HEK293T (cell line): ENCODE measurements around the gene TNIK.

ENCODE experiments used
- BHLHE40 ChIP-seq: fragments of 450-650 bp; IDR thresholded peaks from 2 replicates; pipeline ENCODE4 v1.6.1; 2016; ENCODE audit warnings: mild to moderate bottlenecking, moderate library complexity, borderline replicate concordance
- CTBP1 ChIP-seq: fragments of 450-650 bp; IDR thresholded peaks from 2 replicates; pipeline ENCODE4 v1.6.1; 2016; ENCODE audit warnings: borderline replicate concordance
- ELF4 ChIP-seq: fragments of 450-650 bp; IDR thresholded peaks from 2 replicates; pipeline ENCODE4 v1.6.1; 2017; ENCODE audit warnings: antibody characterized with exemption
- FOXA1 ChIP-seq: fragments of 450-650 bp; IDR thresholded peaks from 2 replicates; pipeline ENCODE4 v1.6.1; 2016; ENCODE audit warnings: mild to moderate bottlenecking
- FOXK2 ChIP-seq: fragments of 450-650 bp; IDR thresholded peaks from 2 replicates; pipeline ENCODE4 v1.6.1; 2016; ENCODE audit warnings: mild to moderate bottlenecking
- FOXM1 ChIP-seq: fragments of 450-650 bp; IDR thresholded peaks from 2 replicates; pipeline ENCODE4 v1.6.1; 2017; ENCODE audit warnings: mild to moderate bottlenecking, borderline replicate concordance
- L3MBTL2 ChIP-seq: fragments of 450-650 bp; conservative IDR thresholded peaks from 2 replicates; pipeline ENCODE4 v1.6.1; 2016; ENCODE audit warnings: mild to moderate bottlenecking
- SP1 ChIP-seq: fragments of 450-650 bp; IDR thresholded peaks from 2 replicates; pipeline ENCODE4 v1.6.1; 2017
- SUZ12 ChIP-seq: fragments of 450-650 bp; IDR thresholded peaks from 2 replicates; pipeline ENCODE4 v1.6.1; 2016; ENCODE audit warnings: mild to moderate bottlenecking
- TARDBP ChIP-seq: fragments of 450-650 bp; IDR thresholded peaks from 2 replicates; pipeline ENCODE4 v1.6.1; 2016
- ZNF384 ChIP-seq: fragments of 450-650 bp; IDR thresholded peaks from 2 replicates; pipeline ENCODE4 v1.6.1; 2016

- no peak for TF ChIP-seq SP1
- TF ChIP-seq SUZ12 = no peak
- no peak for TF ChIP-seq TARDBP
- no peak for TF ChIP-seq L3MBTL2
- no peak for TF ChIP-seq ELF4
- TF ChIP-seq FOXA1 = no peak
- no peak for TF ChIP-seq FOXM1
- TF ChIP-seq BHLHE40 = no peak
- TF ChIP-seq CTBP1 = no peak
- TF ChIP-seq FOXK2 = no peak
- no peak for TF ChIP-seq ZNF384
Observed at GRCh38 chr3:171266034-171266739, 194.0 kb downstream of the TNIK start.
